Inflammatory macrophage (primary cell): Measurements from ENCODE around the gene BCAS1.

Experiments used
- DNase-seq, 2 donors: peaks; one replicate each; pipeline ENCODE4 v3.0.0-alpha.2; 2020 to 2022
- total RNA-seq, 18 experiments: gene quantifications; one replicate each; lab custom pipeline; 2026; ENCODE audit warnings: mixed read lengths in 6 of 18, inconsistent platforms in 2 of 18; lab: John Stamatoyannopoulos, UW

BCAS1 gene
- total RNA-seq: 0 to 1.3 (median 0.18) reads per million in 18 experiments

DNA sequence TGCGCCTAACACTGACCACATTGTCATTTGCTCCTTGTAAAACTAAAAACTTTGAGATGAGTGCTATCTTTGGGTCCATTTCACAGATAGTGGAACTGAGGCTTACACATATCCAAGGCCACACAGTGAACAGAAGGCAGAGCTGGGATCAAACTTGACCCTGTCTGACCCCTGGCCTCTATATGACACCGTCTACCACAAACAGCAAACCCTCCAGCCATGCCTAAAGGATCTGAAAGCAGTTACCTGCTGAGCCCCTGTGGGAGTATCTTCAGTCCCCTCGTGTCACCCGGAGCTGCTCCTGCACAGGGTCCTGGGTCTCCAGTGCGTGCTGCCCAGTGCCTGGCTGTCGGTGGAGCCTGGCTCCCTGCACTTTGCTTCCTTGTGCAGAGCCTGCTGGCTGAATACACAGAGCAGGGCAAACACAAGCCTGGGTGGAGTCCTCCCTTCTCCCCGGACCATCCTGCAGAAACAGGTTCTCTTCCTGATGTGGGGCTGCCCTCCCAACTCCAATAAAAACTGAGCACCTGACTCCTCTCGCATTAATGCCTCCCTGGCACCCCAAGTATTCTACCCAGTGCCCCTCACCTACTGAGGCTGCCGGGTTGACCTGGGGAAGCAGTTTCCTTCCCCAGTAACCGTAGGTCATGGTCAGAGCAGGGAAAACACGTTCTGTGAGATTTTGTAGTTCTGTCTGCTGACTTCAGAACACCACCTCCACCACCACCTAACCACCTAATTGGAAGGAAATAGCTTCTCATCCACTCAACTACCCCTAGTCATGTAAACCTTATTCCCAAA is at the start of gene BCAS1:
Gene BCAS1, minus strand, starts transcription at position 408 of the 801 bp plus-strand sequence. CDS start 11,876 bp downstream, outside the sequence.
- DNase-seq: no peak

DNA sequence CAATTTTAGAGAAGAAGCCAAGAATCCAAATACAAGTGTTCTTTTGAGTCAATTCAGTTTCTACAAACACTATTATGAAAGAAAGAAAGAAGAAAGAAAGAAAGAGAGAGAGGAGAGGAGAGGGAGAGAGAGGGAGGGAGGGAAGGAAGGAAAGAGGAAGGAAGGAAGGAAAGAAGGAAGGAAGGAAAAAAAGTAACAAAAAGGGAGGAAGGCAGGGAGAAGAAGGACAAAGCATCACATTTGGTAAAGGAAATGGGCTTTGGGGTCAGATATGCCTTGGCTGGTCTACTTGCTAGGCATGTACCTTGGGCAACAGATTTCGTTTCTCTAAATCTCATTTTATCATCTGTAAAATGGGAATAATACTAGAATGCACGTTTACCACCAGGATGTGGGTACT is 49.4 kb upstream of the BCAS1 start:
- no peak for DNase-seq

- DNase-seq: no peak
Measured at GRCh38 chr20:54118220-54119001, 48.0 kb upstream of the BCAS1 start.

- no peak for DNase-seq
Measured at GRCh38 chr20:54116550-54117235, 46.3 kb upstream of the BCAS1 start.

DNA sequence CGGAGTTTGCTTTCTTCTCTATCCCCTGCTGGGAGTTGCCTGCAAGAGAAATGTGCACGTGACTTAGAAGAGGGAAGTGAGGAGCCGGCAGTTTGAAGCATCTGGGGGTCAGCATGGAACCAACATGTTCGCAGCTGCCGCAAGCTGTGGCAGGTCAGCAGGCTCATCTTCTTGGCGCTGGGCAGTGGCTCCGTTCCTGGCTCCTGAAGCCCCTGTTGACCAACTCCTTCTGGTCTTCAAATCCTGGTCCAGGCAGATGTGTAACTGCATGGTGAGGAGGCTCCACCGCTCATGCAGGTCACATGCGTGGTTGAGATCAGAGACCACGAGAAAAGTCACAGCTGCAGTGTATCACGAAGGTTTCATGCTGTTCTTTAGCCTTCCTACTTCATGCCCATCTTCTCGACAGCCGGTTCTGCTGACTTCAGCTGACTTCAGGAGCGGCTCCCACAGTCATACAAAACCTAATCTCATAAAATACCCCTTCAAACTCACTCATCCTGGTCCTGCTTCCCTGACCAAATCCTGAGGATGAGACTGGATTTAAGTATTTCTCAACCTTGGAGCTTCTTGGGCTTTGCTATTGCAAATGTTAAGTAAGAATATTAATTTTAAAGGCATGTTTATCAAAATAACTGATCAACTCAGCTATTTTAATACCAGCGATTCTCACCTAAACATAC is 44.9 kb upstream of the BCAS1 start:
- DNase-seq: peak; percentile 26 to 48

GRCh38 chr20:54114109-54114508 is 43.7 kb upstream of the BCAS1 start:
- DNase-seq: no peak

- DNase-seq: no peak
Measured at GRCh38 chr20:54113566-54113965, 43.2 kb upstream of the BCAS1 start.

GRCh38 chr20:54112221-54112884 is 42.0 kb upstream of the BCAS1 start:
- no peak for DNase-seq

- no peak for DNase-seq
Measured at GRCh38 chr20:54111460-54111859, 41.1 kb upstream of the BCAS1 start.

DNA sequence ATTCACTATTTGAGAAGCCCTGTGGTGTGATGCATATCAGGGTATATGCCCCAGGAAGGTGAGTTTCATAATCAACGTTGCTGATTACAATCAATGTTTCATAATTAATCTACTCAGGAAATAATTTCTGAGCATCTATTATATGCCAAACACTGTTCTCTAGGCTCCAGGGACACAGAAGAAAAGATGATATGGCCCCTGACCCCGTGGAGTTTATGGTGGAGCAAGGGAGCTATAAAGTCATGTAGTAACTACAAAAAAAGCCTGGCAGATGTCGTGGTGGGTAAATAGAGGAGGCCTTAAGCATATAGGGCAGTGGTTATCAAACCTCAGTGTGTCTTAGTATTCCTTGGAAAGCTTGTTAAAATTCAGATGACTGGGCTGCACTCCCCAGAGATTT is 40.1 kb upstream of the BCAS1 start:
- DNase-seq: no peak

DNA sequence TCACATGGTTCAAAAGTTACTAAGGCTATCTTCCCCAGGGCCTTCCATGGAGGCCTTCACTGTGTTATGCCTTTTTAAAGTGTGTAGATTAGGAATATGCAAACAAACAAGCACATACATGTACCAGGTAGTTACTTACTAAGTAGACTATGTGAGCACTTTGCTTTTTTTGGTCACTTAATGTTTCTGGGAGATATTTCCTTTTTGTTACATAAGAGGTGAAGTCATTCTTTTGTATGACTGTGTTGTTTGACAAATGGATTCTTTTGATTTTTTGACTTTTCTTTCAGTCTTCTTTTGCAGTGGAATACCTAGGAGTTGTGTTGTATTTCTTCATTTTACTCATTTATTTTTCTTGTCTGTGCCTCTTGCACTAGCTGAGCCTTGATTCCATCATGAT is 39.6 kb upstream of the BCAS1 start:
- no peak for DNase-seq

GRCh38 chr20:54108817-54109216 is 38.4 kb upstream of the BCAS1 start:
- no peak for DNase-seq

DNA sequence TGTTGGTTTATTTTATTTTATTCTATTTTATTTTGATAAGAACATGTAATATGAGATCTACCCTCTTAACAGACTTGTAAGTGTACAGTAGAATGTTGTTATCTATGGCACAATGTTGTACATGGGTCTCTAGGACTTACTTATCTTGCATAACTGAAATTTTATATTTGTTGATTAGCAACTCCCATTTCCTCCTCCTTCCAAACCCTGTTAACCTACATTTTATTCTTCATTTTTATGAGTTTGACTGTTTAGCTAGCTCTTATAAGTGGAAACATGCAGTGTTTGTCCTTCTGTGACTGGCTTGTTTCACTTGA is 37.9 kb upstream of the BCAS1 start:
- DNase-seq: no peak

GRCh38 chr20:54107600-54108325 is 37.4 kb upstream of the BCAS1 start:
- DNase-seq: no peak

GRCh38 chr20:54107181-54107580 is 36.8 kb upstream of the BCAS1 start:
- no peak for DNase-seq

DNA sequence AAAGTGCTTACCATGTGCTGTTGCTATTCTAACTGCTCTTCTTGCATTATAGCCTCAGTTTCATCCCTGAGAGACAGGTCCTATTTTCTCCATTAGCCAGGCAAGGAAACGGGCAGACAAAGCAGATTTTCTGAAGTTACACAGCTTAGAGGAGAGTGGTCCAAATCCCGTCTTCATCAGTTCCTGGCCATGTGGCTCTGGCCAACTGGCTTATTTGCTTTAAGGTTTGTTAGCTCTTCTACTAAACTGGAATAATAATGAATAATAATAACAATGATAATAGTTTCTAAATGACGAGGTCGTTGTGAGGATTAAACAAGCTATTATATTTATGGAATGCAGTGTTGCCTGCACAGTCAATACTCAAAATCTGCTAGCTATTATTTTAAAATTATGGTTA is 35.8 kb upstream of the BCAS1 start:
- no peak for DNase-seq

GRCh38 chr20:54105653-54106052 is 35.3 kb upstream of the BCAS1 start:
- DNase-seq: no peak

- DNase-seq: no peak
Measured at GRCh38 chr20:54104781-54105180, 34.4 kb upstream of the BCAS1 start.

- no peak for DNase-seq
Measured at GRCh38 chr20:54103762-54104600, 33.6 kb upstream of the BCAS1 start.

DNA sequence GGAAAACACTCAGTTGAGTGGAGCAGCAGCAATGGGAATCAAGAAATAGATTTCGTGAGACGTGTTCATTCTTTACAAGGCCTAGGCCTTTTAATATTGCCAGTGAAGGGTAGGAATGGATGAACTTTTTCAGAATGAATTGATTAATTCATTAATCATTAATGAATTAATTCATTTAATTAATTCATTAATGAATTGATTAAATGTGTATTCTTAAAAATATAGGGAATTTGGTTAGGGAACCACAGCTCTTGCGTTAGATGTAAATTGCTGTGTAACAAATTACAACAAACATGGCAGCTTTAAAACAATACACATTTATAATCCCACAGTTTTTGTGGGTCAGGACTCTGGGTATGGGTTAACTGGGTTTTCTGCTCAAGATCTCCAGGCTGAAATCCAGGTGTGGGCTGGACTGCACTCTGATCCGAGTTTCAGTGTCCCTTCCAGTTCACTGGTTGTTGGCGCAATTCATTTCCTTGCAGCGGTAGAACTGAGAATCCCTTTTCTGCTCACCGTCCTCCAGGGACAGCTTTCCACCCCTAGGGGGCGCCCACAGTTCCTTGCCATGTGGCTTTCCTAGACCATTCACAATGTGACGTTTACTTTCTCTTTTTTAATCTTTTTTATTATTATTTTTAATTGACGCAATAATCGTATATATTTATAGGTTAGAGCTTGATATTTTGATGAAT is 32.8 kb upstream of the BCAS1 start:
- DNase-seq: peak; percentile 77 to 84
